IPS DF 19.7 (cell line): ENCODE data around the gene DDX10.

ENCODE experiments used
- DNase-seq: peaks from one replicate; pipeline ENCODE4 v3.0.0-alpha.2; 2013; ENCODE audit warnings: low read depth, low spot score

DDX10 gene

GRCh38 chr11:108983636-108984420 is 319.0 kb downstream of the DDX10 start:
- no peak for DNase-seq

DNA sequence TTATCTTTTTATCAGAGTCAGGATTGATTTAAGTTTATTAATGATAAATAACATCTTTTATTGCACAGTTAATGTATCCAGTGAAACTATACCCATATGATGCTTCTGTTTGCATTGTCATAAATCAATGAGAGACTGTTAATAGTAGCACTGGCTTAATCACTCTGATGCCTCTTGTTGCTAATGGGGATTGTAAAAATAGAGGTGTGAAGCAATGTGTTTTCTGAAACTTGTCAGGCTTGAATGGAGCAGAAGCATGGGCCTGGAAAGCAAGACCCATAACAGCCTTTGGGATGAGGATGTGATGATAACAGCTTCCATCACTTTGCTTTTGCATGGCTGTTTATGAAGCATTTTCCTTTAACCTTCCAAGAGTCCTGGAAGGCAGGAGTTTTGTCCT is 319.7 kb downstream of the DDX10 start:
- DNase-seq: no peak

DNA sequence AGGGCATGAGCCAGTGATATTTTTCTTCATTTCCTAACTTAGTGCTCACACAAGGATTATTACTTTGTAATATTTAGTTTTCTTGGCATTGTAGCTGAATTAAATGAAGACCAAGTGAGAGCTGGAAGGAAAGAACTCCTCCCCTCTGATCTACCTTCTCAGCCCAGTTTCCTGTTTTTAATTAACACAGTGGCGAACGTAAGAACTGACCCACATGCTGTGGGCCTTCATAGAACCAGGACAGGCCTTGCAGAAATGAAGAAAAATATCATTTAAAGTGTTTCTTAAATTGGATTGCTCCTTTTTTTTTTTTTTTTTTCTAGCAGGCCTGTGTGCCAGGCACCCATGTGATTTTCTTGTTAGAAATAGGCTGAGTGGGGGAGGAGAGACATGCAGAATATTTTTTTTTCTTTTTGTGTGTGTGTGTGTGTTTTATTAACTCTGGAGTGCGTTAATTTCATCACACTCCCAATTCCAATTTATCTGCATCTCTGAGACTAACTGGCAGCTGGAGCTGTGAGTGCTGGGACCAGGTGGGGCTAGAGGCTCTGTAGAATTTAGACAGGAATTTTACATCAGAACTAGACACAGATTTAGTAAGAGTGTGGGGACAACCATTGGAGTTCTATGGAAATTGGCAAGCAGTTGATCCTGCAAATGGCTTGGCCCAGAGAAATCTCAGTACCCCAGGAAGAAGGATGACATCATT is 320.5 kb downstream of the DDX10 start:
- DNase-seq: no peak

DNA sequence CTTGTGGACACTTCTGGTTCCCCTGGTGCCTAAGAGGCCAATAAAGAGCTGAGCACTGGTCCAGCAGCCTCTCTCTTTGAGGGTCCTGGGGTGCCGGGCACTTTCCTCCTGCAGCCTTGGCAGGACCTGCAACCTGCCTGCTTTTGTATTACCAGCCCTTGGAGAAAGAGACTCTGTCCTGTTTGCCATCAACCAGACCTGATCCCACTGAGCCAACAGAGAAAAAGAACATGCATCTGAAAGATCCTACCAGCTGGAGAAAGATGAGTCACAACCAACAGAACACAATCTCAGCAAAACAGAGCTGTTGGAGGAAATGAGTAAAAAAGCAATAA is 321.0 kb downstream of the DDX10 start:
- DNase-seq: no peak
